Dedifferentiated amniotic fluid mesenchymal stem cell (primary cell): ENCODE results near the gene FBXL16.
"Not testable (repeated sequence)": the region's sequence is repeated elsewhere in the genome, so short reads cannot be mapped to it uniquely, and the experiment has no call there.

Source experiments
- DNase-seq: peaks from one replicate; pipeline ENCODE4 v3.0.0-alpha.2; 2016; ENCODE audit errors: extremely low spot score

FBXL16 gene

GRCh38 chr16:692356-693108 lies 13.1 kb downstream of the FBXL16 start:
- no peak for DNase-seq

GRCh38 chr16:691242-691641 lies 14.4 kb downstream of the FBXL16 start:
- DNase-seq: not testable (repeated sequence)

- no peak for DNase-seq
Observed at GRCh38 chr16:689175-689897, 16.3 kb downstream of the FBXL16 start.

DNA sequence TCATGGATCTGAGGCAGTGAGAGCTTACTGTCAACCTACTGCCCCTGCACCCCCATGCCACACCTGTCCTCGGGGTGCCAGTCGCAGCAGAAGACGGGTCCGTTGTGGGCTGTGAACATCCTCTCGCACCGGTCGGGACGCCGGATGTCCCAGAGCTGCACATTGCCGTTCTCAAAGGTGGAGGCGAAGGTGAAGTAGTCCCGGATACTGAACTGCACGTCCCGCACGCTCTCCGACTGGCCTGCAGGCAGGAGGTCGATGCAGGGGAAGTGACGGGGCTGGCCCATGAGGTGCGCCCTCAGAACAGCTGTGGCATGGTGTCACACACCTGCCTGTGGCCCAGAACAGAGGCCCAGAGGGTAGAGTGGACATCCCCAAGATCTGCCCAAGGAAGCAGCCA lies 18.1 kb downstream of the FBXL16 start:
- no peak for DNase-seq

DNA sequence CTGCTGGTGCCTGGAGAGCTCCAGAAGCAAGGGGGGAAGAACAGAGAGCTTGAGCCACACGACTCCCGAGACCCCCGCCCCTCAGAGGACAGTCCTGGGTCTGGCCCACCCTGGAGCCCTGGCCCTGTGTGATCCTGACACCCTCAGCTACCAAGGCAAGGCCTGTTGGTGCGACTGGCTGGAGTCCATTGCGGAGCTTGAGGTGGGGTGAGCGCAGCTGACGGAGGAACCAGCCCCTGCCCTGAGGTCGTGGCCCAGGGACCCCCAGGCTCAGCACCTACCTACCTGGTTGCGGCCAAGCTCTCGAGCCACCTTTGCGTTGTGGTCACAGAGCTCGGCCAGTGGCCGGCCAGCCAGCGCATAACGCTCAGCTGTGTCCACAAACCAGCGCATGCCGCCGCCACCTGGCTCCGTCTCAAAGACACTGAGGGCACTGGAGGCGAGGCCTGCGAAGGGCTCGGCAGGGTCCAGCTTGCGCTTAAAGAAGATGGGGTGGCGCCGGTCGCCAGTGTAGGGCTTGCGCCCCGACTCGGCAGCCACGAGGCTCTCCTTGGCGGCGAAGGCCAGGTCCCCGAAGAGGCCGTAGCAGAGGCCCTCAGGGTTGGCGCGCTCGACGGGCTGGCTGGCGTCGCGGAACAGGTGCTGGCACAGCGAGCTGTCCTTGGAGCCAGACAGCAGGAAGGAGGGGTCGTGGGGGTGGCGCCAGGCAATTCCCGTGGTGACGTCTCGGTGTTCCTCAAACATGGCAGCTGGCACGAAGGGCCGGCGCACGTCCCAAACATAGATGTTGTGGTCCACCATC lies 18.9 kb downstream of the FBXL16 start:
- no peak for DNase-seq

DNA sequence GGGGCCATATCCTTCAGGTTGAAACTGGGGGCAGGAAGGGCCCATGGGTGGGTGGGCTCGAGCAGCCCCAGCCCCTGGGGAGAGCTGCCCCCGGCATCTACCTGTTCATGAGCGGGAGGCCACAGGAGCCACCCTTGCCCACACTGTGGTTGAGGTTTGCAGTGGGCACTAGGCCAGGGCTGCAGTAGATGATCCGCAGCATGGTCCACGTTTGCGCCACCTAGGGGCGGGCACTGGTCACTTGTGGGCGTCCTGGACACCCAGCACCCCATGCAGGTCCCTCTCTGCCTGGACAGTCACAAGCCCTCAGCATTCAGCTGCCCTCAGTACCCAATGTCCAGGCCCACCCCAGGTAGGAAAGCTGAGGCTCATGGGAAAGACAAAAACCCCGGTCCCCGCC lies 19.6 kb downstream of the FBXL16 start:
- DNase-seq: no peak

- DNase-seq: no peak
Observed at GRCh38 chr16:684961-685696, 20.5 kb downstream of the FBXL16 start.

GRCh38 chr16:684071-684794 lies 21.4 kb downstream of the FBXL16 start, which contains the start of gene JMJD8:
Gene JMJD8, minus strand, starts transcription at chr16:684334. Its CDS starts 15 bp downstream, at chr16:684319.
- DNase-seq: peak; percentile 92

DNA sequence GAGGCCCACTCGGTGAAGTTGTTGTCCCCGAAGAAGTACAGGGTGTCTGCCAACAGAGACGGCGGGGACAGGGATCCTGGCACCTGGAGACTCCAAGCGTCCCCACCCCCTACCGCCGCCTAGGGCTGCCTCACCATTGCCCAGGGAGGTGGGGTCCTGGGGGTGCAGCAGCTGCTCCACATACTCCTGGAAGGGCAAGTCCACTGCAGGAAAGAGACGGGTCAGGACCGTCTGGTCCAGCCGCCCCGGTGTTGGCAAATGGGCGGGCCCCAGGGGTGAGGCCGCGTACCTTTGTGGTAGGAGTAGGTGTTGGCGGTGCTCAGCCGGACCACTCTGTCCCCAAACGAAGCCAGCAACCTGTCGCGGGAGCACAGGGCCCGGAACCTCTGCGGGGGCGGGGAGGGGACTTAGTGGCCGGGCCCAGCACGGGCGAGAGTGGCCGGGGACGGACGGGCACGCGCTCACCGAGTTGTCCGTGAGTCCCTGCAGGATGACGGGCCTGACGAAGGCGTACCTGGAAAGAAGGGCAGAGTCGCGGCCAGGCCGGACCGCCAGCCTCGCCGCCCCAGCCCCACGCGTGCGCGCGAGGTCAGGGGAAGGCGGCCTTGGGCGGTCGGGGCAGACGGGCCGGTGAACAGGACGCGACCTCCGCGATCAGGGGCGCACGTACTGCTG lies 22.1 kb downstream of the FBXL16 start:
- no peak for DNase-seq

DNA sequence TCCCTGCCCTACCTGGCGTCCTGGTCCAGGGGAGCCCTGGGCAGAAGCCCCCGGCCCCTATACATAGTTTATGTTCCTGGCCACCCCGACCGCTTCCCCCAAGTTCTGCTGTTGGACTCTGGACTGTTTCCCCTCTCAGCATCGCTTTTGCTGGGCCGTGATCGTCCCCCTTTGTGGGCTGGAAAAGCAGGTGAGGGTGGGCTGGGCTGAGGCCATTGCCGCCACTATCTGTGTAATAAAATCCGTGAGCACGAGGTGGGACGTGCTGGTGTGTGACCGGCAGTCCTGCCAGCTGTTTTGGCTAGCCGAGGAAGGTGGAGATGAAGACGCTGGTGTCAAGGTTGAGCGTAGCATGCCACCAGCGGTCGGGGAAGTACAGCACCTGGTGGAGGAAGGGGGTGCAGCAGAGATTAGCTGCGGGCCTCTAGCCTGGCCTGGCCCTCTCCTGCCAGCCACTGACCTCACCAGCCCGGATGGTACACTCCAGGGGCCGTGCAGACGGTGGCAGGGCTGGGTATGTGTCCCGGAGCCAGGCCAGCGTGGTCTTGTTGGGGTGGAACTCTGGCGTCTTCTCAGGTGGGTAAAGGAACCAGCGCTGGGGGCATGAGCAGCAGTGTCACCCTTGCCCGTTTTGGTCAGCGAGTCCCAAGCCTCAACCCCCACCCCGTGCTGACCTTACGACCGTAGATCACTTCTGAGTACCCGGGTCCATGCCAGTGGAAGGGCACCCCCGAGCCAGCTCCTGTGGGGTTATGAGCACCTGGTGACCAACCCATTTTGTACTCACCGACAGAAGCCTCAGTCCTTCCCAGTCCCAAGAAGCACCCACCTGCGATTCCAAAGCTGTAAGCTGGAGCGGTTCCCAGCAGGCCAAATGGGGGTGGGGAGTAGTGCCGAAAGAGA lies 22.9 kb downstream of the FBXL16 start:
- DNase-seq: no peak

- no peak for DNase-seq
Observed at GRCh38 chr16:681746-682427, 23.7 kb downstream of the FBXL16 start.

DNA sequence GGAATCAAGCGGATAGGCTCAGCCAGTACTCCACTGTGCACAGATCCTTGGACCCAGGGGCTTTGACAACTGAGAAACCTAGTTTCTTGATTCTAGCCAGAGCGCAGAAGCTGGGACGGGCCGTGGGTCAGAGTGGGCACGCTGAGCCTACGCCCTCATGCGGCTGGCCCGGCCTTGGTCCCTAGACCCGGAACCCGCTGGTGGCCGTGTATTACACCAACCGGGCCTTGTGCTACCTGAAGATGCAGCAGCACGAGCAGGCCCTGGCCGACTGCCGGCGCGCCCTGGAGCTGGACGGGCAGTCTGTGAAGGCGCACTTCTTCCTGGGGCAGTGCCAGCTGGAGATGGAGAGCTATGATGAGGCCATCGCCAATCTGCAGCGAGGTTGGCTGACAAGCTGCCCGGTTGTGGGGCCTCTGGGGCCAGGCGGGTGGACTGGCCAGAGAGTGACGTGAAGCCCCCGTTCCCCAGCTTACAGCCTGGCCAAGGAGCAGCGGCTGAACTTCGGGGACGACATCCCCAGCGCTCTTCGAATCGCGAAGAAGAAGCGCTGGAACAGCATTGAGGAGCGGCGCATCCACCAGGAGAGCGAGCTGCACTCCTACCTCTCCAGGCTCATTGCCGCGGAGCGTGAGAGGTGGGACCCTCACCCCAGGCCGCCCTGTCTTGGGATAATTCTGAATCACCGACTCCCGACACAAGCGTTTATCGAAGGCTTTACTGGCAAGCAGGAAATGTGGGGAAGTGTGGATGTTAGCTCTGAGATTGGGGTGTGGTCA lies 24.4 kb downstream of the FBXL16 start:
- no peak for DNase-seq

- no peak for DNase-seq
Observed at GRCh38 chr16:680625-680945, 25.0 kb downstream of the FBXL16 start.

- peak; percentile 75 for DNase-seq
Observed at GRCh38 chr16:679814-680624, 25.6 kb downstream of the FBXL16 start, which contains the start of gene STUB1. Gene STUB1, plus strand, starts transcription at chr16:680410. Its CDS starts 116 bp downstream, at chr16:680526.

- peak; percentile 28 for DNase-seq
Observed at GRCh38 chr16:678858-679813, 26.5 kb downstream of the FBXL16 start.
